ENCODE measurements around the gene SLC6A2.
"Not testable (repeated sequence)": the region's sequence is repeated elsewhere in the genome, so short reads cannot be mapped to it uniquely, and the experiment has no call there.

Gene SLC6A2

DNA sequence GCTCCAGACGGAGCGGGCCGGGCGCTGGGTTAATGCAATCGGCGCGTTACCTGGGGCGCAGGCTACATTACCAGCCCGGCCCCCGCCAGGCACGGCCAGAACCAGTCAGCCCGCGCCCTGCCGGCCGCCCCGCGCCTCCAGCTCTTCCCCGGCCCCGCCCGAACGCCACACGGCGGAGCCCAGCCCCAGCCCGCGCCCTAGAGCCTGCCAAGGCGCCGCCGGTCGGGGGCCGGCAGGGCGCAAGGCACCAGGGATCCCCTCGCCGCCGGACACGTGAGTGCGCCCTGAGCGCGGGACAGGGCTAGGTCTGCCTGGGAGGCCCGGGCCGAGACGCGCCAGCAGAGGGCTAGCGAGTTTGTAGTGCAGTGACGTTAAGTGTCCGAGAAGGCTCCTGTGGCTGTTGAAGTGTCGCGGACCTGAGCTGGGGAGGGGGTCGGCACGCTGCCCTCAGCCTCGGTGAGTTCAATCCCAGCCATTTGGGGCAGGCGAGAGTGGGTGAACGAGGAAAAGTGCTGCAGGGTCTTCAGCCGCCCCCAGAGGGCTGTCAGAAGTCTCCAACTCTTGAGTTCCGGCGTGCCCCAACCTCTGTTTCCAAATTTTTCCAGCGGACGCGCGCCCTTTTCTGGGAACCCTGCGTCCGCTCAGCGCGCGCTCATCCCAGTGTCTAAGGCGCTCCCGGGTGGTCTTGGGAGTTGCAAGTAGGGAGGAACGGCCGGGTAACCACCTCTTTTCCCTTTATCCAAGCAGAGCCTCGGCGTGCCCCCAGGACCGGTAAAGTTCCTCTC is at the start of gene SLC6A2:
Gene SLC6A2, plus strand, starts transcription at position 92 of the 785 bp plus-strand sequence. CDS start 707 bp downstream, outside the sequence.
- DNase-seq (ENCODE audit: low read depth in 3 of 3): no peak

DNA sequence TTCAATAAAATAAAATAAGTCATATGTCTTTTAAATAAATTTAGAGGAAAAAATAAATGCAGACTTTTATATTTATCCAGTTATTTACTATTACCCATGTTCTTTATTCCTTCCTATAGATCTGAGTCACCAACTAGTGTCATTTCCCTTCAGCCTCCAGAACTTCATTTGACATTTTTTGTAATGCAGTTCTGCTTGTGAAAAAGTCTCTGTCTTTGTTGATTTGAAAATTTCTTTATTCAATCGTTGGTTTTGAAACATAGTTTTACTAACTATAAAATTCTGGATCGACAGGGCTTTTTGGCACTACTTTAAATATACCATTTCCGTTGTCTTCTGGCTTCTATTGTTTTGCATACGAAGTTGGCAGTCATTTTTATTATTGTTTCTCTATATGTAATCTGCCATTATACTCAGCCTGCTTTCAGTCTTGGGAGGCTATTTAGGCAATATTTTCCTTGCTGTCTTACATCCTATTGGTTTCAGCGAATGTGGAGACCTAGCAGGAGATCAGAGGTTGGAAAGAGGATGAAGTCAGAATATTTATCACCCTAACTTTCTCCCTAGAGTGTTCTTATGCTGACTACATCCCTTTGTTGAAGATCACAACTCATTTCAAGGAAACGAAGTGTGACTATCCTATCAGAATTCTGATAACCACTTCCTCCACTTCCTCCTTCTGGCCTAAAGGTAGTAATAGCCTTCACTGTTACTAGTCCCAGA is 42.0 kb upstream of the SLC6A2 start:
- DNase-seq (ENCODE audit: low read depth in 3 of 3): no peak

GRCh38 chr16:55615071-55615470 is 40.7 kb upstream of the SLC6A2 start:
- DNase-seq (ENCODE audit: low read depth in 3 of 3): no peak

DNA sequence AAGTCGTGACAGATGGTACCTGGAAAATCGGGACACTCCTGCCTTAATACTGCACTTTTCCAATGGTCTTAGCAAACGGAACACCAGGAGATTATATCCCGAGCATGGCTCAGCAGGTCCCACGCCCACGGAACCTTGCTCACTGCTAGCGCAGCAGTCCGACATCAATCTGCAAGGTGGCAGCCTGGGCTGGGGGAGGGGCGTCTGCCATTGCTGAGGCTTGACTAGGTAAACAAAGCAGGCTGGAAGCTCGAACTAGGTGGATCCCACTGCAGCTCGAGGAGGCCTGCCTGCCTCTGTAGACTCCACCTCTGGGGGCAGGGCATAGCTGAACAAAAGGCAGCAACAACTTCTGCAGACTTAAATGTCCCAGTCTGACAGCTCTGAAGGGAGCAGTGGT is 40.1 kb upstream of the SLC6A2 start:
- not testable (repeated sequence) for DNase-seq (ENCODE audit: low read depth in 3 of 3)

GRCh38 chr16:55621771-55622170 is 34.0 kb upstream of the SLC6A2 start:
- DNase-seq (ENCODE audit: low read depth in 3 of 3): no peak

DNA sequence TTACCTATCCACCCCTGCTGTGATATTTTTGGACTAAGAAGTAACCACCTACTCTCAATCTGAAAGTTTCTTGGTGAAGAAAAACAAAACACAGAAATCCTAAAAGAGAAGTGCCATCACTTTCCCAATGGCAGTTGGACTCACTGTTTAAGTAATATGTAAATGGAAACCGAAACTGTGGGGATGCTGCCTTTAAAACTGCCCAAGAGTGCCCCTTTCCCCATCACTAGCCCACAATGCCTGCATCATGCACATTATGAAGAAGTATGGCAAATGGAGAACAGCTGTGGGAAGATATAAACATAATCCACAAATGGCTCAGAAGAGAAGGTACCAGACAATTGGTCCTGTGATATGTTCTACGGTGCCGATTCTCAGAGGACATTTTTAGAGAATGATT is 33.5 kb upstream of the SLC6A2 start:
- DNase-seq (ENCODE audit: low read depth in 3 of 3): no peak

- DNase-seq (ENCODE audit: low read depth in 3 of 3): no peak
Measured at GRCh38 chr16:55622930-55623561, 32.7 kb upstream of the SLC6A2 start.

- no peak for DNase-seq (ENCODE audit: low read depth in 3 of 3)
Measured at GRCh38 chr16:55623640-55624039, 32.1 kb upstream of the SLC6A2 start.

DNA sequence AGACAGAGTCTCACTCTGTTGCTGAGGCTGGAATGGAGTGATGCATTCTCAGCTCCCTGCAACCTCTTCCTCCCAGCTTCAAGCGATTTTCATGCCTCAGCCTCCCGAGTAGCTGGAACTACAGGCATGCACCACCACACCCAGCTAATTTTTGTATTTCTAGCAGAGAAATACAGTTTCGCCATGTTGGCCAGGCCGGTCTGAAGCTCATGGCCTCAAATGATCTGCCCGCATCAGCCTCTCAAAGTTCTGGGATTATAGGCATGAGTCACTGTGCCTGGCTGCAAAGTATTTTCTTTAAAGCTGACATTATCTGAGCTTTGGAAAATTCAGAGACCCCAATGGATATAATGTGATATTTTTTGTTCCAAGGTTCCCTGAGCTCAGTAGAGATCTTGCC is 31.1 kb upstream of the SLC6A2 start:
- DNase-seq (ENCODE audit: low read depth in 3 of 3): no peak

- no peak for DNase-seq (ENCODE audit: low read depth in 3 of 3)
Measured at GRCh38 chr16:55625843-55626242, 29.9 kb upstream of the SLC6A2 start.

DNA sequence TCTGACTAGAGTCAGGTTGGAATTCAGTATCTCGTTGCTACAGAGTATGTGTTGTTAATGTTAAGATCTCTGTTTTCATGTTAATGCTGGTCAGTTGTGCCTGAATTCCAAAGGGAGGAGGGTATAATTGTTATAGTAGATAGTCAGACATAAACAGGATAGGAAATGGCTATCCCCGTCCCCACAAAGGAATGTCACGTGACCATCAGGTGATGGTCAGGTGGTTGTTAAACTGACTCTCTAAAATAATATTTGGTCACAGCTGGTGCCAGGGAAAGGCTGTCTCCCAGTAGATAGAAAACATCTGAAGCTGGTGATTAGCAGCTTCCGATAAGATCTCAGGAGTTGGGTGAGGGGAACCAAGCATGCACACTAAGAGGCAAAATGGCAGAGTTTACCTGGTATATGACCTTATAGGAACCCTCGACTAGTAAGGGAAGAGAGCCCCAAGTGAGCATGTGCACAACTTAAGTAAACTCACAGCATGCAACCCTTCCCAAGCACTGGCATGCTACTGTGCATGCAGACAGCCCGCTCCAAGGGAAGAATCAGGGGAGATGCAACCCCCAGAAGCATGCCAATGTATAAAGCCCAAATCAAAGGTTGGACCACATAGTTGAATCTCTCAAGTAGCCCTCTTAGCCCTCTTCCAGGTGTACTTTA is 27.4 kb upstream of the SLC6A2 start:
- DNase-seq (ENCODE audit: low read depth in 3 of 3): no peak

DNA sequence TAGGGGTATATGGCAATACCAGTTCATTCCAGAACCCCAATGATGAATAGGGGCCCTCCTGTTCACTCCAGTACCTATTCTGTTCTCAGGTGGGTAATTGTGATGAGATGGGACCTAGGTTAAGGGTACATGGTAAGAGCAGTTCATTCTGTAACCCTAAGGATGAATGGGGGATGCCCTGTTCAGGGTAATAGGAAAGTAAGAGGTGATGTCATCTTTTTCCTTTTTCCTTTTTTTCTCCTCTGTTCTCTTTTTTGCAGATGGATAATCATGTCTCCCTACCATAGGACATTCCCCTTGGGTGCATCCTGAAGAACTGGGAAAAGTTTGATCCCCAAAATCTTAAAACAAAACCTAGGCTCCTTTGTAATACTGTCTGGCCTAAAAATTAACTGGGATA is 25.0 kb upstream of the SLC6A2 start:
- DNase-seq (ENCODE audit: low read depth in 3 of 3): no peak

- DNase-seq (ENCODE audit: low read depth in 3 of 3): no peak
Measured at GRCh38 chr16:55632259-55632658, 23.5 kb upstream of the SLC6A2 start.

DNA sequence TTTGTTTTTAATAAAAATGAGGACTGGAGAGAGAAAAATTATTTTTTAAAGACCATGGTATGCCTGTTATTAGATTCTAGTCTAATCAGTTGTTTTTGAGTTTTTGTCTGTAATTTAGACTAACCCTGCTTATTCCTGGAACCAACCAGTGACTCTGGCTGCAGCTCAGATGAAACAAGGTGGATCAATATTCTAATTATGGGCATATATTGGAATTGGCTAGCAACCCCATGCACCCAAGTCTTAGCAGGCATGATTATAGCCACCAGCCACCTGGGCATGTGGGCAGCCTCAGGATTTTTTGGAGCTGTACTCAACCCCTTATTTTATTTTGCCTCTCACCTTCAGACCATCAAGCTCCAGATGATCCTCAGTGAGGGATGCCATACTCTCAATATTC is 21.6 kb upstream of the SLC6A2 start:
- no peak for DNase-seq (ENCODE audit: low read depth in 3 of 3)

GRCh38 chr16:55638256-55638655 is 17.5 kb upstream of the SLC6A2 start:
- DNase-seq (ENCODE audit: low read depth in 3 of 3): no peak

DNA sequence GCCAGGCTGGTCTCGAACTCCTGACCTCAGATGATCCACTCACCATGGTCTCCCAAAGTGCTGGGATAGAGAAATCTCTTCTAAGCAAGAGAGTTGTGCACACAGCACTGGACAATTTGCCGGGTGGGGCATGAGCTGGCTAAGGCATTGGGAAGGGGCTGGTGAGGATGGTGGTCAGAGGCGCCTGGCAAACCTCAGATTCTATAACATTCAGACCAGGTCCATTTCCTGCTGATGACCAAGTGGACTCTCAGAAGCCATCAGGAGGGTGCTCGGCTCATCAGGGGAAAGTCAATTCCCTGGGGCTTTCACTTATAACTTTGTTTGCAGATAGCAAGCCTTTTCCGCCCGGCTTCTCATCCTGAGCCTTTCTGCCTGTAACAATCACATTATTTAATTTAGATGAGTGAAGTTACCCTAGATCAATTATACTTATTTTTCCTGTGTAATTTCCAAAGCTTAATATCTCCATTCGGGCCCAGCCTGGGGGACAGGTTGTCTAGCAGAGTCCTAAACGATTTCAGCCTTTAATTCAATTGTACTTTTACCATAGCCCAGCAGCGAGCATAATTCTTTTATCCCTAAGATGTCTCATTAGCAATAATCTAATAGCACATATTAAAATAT is 15.0 kb upstream of the SLC6A2 start:
- no peak for DNase-seq (ENCODE audit: low read depth in 3 of 3)

- DNase-seq (ENCODE audit: low read depth in 3 of 3): no peak
Measured at GRCh38 chr16:55641430-55642056, 14.2 kb upstream of the SLC6A2 start.

GRCh38 chr16:55642611-55643010 is 13.2 kb upstream of the SLC6A2 start:
- DNase-seq (ENCODE audit: low read depth in 3 of 3): no peak

DNA sequence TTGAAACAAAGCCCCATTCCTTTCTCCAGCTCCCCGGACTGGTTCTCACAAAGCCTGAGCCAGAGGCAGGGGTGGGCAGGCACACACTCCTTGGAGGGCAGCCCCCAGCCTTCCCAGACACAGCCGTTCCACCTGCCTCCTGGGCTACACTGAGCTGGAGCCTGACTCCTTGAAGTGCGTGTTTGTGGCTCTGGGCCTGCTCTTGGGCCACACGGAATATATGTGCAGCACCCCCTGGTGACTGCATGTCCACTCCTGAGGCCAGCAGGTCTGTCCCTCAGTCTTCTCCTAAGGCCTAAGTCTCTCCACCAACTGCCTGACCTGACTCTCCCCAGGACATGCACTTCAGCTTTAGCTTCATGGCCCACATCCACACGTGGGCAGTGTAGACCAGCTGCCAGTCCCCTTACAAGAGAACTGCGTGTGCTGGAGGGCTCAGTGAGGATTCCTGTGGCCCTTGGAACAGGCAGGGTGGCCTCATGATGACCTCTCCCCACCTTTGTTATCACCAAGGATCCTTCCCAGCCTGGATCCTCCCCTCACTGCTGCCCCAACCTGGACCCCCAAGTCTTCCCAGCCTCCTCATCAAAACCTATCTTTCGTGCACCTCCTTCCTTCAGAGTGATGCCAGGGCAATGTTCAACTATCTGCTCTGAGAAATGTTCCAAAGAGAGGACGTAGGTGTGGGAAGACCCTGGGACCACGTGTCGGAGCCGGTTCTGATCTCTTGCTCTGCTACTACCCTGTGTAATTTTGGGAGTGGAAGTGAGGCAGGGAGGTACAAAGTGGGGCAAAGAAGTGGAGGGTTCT is 12.4 kb upstream of the SLC6A2 start:
- no peak for DNase-seq (ENCODE audit: low read depth in 3 of 3)

GRCh38 chr16:55645986-55646385 is 9.8 kb upstream of the SLC6A2 start:
- no peak for DNase-seq (ENCODE audit: low read depth in 3 of 3)
